HG02943 (cell line): ENCODE data around the gene MRPL32.
"Not testable (repeated sequence)": the region's sequence is repeated elsewhere in the genome, so short reads cannot be mapped to it uniquely, and the experiment has no call there.

Experiments used
- ATAC-seq: cut with Tn5 transposase; IDR thresholded peaks from one replicate; pipeline ENCODE4 v1.9.1; 2021; ENCODE audit warnings: mild to moderate bottlenecking, low read depth, moderate library complexity; ENCODE audit not compliant: unreplicated experiment

Gene MRPL32

DNA sequence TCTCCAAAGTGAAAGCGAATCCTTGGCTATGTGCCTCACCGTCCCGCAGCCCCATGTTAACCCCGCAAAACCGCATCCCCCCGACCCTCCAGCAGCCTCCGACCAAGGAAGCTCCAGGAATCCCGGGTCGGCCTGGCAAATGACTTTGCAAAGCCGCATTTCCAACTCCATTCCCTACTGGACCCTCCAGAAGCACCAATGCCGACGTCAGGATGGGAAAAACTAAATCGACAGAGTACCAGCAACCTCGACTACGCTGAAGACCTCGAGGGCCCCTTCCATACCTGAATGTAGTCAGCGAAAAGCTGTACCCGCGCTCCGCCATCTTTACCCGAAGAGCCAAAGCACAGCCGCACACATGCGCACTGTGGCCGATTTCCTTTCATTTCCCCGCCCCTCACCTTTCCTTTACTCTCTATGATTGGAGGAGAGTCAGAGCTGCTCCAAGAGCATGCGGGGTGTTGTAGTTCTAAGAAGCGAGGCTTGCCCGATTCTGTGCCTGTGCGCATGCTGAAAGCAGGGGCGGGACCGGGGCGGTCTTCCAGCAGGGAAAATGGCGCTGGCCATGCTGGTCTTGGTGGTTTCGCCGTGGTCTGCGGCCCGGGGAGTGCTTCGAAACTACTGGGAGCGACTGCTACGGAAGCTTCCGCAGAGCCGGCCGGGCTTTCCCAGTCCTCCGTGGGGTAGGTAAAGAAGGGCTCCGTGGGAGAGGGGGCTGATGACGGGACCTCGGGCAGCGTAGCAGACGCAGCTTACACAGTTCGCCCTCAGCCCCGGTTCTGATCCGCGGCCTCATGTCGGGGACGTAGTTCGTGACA, at the start of gene MRPL32, which contains the start of gene PSMA2:
TSS of gene MRPL32 (plus strand) at position 543 of the 818 bp plus-strand sequence. CDS start at position 554, 11 bp downstream.
TSS of gene PSMA2 (minus strand) at position 341 of the 818 bp plus-strand sequence. CDS start at position 325, 16 bp downstream.
- ATAC-seq, result peak; percentile 100

DNA sequence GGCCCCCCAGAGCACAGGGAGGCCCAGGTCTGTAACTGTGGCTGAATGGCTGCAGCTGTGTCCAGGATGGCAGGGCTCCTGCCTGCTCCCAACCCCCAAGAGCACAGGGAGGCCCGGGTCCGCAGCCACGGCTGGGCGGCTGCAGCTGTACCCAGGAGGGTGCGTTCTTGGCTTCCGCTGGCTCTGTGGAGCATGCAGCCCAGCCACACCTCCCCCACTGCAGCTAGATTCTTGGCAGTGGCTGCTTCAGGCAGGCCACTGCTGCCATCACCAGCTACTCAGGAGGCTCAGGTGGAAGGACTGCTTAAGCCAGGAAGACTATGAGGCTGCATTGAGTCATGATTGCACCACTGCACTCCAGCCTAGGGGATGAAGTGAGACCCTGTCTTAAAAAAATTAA, 48.2 kb upstream of the MRPL32 start:
- peak; percentile 46 for ATAC-seq

DNA sequence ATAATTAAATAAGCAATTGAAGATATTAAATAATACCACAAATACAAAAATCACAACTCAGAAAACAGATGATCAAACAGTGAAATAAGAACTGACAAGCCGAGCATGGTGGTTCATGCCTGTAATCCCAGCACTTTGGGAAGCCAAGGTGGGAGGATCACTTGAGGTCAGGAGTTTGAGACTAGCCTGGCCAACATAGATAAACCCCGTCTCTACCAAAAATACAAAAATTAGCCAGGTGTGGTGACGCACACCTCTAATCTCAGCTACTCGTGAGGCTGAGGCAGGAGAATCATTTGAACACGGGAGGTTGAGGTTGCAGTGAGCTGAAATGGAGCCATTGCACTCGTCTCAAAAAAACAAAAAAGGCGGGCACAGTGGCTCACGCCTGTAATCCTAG, 47.0 kb upstream of the MRPL32 start:
- not testable (repeated sequence) for ATAC-seq

DNA sequence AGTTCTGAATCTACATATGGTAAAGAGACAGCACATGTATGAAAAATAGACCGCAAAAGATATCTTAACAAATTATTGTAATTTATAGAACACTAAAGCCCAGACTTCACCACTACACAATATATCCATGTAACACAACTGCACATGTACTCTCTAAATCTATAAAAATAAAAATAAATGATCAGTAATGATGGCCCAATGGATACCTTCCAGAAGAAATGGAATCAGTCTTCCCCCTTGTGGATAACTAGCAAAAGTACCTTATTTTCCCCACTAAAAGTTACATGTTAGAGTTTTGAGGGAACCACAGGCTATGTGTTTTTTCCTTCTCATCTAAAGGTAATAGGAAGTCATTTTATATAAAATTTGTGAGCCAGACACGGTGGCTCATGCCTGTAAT, 46.0 kb upstream of the MRPL32 start:
- ATAC-seq, result no peak

DNA sequence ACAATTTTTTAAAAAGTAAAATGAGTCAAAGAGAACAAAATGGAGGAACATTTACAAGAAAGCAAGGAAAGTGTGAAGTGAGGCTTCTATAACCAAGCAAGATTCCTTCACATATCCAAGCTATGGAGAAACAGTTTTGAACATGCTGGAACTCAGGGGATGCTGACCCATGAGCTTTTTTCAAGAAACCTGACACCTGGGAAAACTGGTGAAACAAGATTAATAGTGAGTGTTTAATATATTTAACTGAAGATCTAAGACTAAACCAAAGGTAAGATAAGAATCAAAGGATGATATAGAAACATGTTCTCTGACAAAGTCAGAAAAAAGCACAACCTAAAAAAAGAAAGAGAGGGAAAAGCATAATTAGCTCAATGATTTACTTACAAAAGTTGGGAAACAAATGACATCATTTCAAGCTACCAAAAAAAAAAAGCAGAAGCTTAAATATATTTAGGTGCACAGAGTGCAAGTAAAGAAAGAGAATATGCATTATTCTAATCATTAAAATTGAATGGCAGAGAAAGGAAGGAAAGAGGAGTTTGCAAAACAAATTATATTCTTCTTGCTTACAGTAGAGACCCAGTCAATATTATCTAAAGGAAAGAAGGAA, 45.2 kb upstream of the MRPL32 start:
- ATAC-seq, result no peak

DNA sequence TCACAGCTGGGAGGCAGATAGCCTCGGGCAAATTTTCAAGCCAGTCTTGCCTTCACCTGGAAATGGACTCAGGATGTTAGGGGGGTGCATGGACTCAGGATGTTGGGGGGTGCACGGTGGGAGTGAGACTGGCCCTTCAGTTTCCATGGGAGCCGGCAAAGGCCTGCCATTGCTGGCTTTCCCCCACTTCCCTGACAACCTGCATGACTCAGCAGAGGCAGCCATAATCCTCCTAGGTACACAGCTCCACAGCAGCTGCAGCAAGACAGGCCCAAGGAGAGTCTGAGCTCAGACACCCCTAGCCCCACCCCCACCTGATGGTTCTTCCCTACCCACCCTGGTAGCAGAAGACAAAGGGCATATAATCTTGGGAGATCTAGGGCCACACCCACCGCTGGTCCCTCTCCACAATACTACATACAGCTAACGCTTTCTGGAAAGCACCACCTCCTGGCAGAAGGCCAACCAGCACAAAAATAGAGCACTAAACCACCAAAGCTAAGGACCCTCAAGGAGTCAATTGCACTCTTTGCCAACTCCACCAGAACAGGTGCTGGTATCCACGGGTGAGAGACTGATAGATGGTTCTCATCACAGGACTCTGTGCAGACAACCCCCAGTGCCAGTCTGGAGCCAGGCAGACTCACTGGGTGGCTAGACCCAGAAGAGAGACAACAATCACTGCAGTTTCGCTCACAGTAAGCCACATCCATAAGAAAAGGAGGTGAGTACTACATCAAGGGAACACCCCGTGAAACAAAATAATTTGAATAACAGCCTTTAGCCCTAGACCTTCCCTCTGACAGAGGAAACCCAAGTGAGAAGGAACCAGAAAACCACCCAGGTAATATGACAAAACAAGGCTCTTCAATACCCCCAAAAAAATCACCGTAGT, 38.6 kb upstream of the MRPL32 start:
- no peak for ATAC-seq

DNA sequence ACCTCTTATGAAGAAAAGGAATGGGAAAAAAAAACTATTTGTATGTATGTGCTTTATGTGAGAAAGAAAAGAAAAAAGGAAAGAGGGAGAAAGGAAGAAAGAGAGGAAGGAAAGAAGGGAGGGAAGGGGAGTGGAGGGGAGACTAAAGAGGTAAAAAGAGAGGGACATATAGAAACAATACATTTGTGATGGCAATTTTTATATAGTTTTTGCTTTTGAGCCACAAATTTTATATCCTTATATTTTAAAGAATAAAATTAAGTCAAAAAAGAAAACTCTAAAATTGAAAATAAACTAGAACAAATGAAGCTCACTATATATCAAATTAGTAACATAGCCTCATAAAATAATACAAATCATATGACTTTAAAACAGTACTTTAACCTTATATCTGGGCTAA, 31.3 kb upstream of the MRPL32 start:
- no peak for ATAC-seq

DNA sequence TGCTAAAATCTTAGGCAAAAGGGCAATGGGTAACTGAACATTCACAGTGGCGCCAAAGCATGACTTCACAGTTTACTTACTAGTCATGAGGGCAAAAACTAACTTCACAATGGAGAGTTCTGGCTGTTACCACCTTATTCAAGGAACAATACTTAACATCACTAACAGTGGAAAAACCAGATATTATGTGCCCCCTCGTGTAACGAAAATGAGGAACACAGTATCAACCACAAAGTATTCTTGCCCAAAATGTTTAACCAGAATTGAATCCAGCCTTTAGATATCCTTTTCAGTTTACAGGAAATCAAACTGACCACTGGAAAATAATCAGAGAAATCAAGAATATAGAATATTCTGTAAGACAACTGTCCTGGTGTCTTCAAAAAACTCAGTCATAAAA, 29.8 kb upstream of the MRPL32 start:
- ATAC-seq, result no peak

DNA sequence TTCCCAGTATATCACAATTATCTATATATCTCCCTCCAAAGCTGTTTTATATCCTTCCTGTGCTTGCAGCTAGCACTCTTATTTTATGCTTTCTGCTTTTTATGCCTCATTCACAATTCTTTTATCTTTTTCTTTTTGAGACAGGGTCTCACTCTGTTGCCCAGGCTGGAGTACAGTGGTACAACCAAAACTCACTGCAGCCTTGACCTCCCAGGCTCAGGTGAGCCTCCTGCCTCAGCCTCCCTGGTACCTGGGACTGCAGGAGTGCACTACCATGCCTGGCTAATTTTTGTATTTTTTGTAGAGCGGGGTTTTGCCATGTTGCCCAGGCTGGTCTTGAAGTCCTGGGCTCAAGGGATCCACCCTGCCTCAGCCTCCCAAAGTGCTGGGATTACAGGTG, 26.0 kb upstream of the MRPL32 start:
- ATAC-seq, result no peak

DNA sequence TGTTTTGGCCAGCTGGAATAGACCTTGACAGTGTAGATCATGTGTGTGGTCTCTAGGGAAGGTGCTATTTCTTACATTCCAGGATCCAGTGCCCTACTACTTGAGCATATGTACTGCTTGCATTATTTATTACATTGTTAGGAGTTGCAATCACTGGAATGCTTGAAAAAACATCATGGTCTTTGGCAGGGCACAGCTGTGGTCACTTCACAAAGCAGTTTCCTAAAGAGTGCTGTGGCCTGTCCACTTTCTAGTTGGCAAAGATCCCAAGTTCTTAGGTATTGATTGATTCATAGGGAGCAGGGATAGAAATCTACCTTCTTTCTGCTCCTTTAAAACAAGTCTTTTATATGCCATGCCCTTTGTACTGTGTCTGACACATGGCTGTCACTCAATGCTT, 24.9 kb upstream of the MRPL32 start:
- no peak for ATAC-seq

DNA sequence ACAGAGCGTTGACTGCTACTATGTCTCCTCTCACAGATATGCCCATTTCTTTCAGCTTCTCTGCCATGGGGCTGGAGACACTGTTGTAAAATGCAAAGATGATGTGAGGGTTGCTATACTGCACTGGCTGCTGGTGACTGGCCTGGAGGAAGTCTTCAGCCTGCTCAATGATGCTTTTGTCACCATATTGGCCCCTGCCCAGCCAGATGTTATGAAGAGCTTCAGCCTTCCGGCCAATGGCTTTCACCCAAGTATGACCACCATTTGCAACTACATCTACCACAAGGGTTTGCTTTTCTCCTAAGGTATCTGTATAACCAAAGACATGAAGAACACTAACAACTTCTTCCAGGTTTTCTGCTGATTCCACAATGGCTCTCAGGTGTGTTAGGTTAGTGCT, 21.9 kb upstream of the MRPL32 start:
- ATAC-seq, result no peak

DNA sequence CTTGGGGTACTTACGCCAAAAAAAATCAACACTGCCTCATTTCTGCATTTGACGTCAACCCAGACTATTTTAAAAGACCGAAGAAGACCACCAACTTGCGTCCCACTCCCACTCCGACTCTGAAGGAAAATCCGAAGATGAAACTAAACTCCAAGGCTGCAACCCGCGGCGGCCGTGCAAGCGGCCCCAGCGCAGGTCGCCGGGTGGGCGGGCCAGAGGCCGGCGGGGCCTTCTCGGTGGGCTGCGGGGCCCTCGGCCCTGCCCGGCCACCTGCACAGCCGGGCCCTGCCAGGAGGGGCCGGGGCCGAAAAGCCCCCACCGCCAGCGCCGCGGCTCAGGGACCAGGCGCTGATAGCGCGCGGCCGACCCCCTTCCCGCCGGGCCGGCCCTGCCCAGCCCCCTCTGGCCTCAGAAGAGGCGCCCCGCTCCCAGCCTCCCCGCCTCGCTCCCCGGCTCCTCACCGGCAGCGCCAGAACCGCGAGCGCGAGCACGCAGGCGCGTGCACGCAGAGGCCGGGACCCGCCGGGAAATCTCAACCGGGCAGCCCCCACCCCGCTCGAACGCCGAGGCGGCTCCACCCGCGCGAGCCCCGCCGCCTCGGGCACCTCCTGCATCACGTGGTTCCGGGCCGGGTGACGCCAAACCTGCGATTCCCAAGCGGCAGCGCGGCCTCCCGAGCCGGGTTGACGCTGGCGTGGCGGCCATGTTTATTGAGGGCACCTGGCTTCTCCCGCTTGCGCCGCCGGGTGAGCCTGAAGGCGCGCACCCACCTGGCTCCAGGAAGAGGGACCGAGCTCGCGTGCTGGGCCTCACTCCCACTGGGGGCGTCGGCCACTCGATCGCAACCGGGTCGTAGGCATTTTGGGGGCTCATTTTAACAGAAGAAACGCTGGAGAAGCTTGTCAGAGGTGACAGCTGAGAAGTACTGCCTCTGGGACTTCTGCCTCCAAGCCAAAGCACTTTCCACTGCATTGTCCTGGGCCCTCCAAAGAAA, 20.4 kb upstream of the MRPL32 start, which contains the start of gene C7orf25:
TSS of gene C7orf25 (minus strand) at position 617 of the 994 bp plus-strand sequence. CDS start 1,170 bp downstream, outside the sequence.
- peak; percentile 85 for ATAC-seq

DNA sequence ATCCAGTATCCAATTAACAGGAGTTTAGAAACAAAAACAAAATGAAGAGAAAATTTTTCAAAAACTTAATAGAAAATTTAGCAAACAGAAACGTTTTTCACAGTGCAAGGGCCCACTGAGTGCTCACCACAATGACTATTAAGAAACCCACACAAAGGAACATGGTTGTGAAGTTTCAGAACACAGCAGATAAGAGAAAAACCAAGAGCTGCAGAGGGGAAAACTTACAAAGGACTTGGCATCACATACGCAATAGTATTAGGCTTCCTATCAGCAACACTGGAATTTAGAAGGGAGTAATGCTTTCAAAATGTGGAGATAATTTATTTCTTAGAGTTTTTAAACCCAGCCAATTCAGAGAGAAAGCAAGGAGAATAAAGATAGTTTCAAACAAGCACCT, 18.6 kb upstream of the MRPL32 start:
- ATAC-seq, result no peak

DNA sequence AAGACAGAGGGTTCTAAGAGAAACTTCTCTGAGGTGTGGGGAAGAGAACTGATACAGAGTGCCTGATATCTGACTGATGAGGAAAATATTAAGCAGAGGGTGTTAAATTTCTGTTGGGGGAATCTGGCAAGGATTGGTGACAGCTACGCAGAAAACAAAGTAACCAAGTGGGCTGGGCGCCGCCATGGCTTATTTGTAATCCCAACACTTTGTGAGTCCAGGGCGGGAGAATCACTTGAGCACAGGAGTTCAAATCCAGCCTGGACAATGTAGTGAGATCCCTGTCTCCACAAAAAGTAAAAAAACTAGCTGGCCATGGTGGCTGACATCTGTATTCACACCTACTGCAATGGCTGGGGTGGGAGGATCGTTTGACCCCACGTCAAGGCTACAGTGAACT, 18.2 kb upstream of the MRPL32 start:
- no peak for ATAC-seq

DNA sequence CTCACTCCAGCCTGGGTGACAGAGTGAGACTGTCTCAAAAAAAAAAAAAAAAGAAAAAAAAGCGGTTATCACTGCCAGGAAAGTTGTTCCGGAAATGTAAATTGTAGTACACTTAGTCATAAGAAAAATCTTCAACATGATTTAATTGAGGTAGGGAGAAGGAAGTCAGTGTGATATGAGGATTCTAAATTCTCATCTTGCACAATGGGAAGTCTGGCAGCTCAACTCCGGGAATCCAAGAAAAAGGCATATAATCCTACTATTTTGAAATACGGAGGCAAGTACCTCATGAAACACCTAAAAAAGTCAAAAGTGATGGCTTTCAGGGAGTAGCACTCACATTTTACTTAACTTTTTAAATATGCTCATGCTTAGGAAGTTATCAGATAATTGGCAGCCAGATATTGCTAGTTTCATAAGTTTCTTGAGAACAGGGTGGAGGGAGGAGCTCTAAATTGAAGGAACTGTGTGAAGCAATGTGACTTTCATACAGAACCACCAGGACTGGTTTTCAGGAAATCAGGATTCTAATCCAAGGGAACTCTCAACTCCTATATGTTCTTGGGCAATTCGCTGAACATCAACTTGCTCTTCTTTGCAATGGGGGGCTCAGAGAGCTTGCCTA, 17.6 kb upstream of the MRPL32 start:
- ATAC-seq, result no peak

DNA sequence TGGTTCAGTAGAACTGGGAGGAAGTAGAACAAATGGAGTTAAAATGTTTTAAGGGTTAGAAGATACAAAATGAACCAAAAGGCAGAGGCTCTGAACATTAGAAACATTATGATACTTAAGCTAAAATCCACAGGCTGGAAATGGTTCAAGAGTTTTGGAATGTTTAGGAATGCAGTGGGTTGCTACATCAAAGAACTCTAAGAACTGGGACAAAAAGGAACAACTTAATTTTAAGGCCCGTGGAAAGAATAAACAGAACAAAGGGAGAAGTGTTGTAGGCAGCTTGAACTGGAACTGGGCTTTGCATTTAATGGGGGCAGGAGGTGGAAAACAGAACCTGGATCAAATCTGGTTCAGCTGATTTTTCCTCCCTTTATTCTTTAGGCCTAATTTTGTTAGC, 16.8 kb upstream of the MRPL32 start:
- no peak for ATAC-seq

DNA sequence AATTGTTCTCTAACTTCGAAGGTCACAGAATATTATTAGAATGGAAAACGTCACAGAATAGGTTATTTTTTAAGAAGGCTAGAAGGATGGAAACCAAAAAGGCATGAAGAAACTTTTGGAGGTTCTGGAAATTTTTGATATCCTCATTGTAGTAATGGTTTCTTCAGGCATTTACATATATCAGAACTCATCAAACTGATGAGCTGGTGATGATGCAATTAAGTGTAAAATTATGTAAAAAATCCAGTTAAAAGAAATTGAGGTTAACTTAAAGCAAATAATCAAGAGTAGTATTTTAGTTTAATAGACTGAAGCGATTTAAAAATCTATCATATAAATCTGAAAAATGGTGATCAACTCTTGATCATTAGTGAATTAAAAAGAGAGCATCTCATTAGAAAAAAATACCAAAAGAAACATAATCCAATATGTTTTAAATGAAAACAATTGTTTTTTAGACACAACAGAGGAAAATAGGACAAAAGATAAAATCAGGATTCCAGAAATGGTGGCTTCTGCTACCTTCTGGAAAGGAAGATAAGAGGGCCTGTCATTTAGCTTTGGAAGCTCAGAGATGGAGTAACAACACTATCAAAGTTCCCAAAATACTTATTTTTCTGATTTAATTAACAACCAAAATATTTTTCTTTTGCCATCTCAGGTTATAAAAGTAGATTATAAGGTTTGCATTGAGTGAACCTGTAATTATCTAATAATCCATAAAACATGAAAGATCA, 10.0 kb upstream of the MRPL32 start:
- no peak for ATAC-seq

DNA sequence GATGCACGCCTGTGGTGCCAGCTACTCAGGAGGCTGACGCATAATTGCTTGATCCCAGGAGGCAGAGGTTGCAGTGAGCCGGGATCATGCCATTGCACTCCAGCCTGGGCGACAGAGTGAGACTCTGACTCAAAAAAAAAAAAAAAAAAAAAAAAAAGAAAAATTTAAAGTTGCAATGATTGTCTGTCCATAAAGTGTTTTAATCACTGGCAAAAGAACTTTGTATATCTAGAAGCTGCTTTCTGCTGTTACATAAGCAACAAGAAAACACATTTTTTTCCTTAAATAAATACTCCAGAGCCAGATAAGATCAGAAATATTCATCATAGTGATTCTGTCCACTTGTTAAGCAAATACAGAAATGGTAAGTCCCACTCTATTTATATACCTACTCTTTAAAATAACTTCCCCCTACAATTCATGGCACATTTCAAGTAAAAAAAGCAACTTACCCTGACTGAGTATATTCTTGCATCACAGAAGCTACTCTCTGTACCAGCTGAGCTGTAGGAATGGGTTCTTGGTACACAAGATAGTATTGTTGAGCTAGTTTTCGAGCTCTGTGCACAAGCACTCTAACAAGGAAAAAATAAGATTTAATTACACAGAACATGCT, 7.8 kb upstream of the MRPL32 start:
- ATAC-seq, result no peak
